Activated CD4-positive, alpha-beta T cell treated with anti-CD3 and anti-CD28 coated beads, Interleukin-2, amount 10 ng/mL, durations not matched to agents 24 days and 14 days (primary cell): Measurements from ENCODE around the gene KIF26B. TPM values are rescaled to one million over a fixed set of nuclear protein-coding genes. Genes with fewer than 3 reads are reported as not detected.
A peak's percentile ranks its signal among the peaks of the same experiment; 100 is the strongest.

ENCODE experiments used
- DNase-seq: peaks from one replicate; pipeline ENCODE4 v3.0.0; 2022
- H3K27ac Mint-ChIP-seq: one replicate; pipeline ENCODE4 v1.8.0; 2022; ENCODE audit warnings: mild to moderate bottlenecking, mixed read lengths
- H3K27me3 Mint-ChIP-seq: one replicate; pipeline ENCODE4 v1.8.0; 2022; ENCODE audit warnings: mixed read lengths
- H3K36me3 Mint-ChIP-seq: one replicate; pipeline ENCODE4 v1.8.0; 2022; ENCODE audit warnings: low read depth, mild to moderate bottlenecking, mixed read lengths
- H3K4me1 Mint-ChIP-seq: one replicate; pipeline ENCODE4 v1.8.0; 2021; ENCODE audit warnings: mixed read lengths
- H3K4me3 Mint-ChIP-seq: one replicate; pipeline ENCODE4 v1.8.0; 2022; ENCODE audit warnings: mild to moderate bottlenecking, moderate library complexity, mixed read lengths
- H3K9me3 Mint-ChIP-seq: one replicate; pipeline ENCODE4 v1.8.0; 2021; ENCODE audit warnings: mixed read lengths
- intact Hi-C: fragments of 100-400 bp; cut with micrococcal nuclease; formaldehyde crosslinking; loops from one replicate; pipeline ENCODE4 v1.15.1; 2023
- total RNA-seq: library from RNA; stranded (reverse); gene quantifications from 2 replicates; pipeline ENCODE4 v1.2.3, GENCODE V29; 2022

Gene KIF26B
- total RNA-seq = 0.02 and 0.07 TPM in 2 replicates

- DNase-seq = peak; percentile 70
- Mint-ChIP-seq H3K9me3 (peaks cover 5% of the 10 kb centered on the region), H3K27ac (peak within 1 kb of the TSS; percentile 34), H3K27me3 (peaks cover 70% of the 10 kb centered on the region), H3K36me3 (no peaks in the 10 kb centered on the region), H3K4me3 (peak within 1 kb of the TSS; percentile 84), H3K4me1 (peaks cover 13% of the 10 kb centered on the region)
- intact Hi-C loops = loop anchor here (5.0 to 10.0 kb wide), 9 partner anchors 182 to 1900 kb away; partner anchors contain the start of genes CEP170, COX20, DESI2 and SDCCAG8
Measured at GRCh38 chr1:245154429-245155271, at the start of gene KIF26B. TSS of gene KIF26B (plus strand) at chr1:245154985. CDS start at chr1:245155425, 440 bp downstream.

GRCh38 chr1:245105042-245105441 lies 49.7 kb upstream of the KIF26B start:
- Mint-ChIP-seq H3K9me3 (no peaks in the 10 kb centered on the region), H3K27me3 (no peaks in the 10 kb centered on the region), H3K4me1 (no peaks in the 10 kb centered on the region), H3K36me3 (no peaks in the 10 kb centered on the region), H3K4me3 (no peak overlapping the region), H3K27ac (no peak overlapping the region)
- intact Hi-C loops = no loop called here
- no peak for DNase-seq

GRCh38 chr1:245105815-245106410 lies 48.9 kb upstream of the KIF26B start:
- H3K27ac Mint-ChIP-seq = no peak overlapping the region

GRCh38 chr1:245107776-245108114 lies 47.0 kb upstream of the KIF26B start:
- intact Hi-C loops = no loop called here
- no peaks in the 10 kb centered on the region for H3K36me3 Mint-ChIP-seq
- no peaks in the 10 kb centered on the region for H3K27me3 Mint-ChIP-seq
- H3K9me3 Mint-ChIP-seq = no peaks in the 10 kb centered on the region
- no peak overlapping the region for H3K4me3 Mint-ChIP-seq
- no peak overlapping the region for H3K27ac Mint-ChIP-seq
- no peak for DNase-seq
- no peaks in the 10 kb centered on the region for H3K4me1 Mint-ChIP-seq

More at GRCh38 chr1:245105815-245106410, 48.9 kb upstream of the KIF26B start:
- DNase-seq = no peak
- intact Hi-C loops = no loop called here
- Mint-ChIP-seq H3K4me1 (no peaks in the 10 kb centered on the region), H3K27me3 (no peaks in the 10 kb centered on the region), H3K4me3 (no peak overlapping the region), H3K9me3 (no peaks in the 10 kb centered on the region), H3K36me3 (no peaks in the 10 kb centered on the region)

GRCh38 chr1:245108246-245108645 lies 46.5 kb upstream of the KIF26B start:
- no peaks in the 10 kb centered on the region for H3K36me3 Mint-ChIP-seq
- intact Hi-C loops = no loop called here
- H3K27ac Mint-ChIP-seq = no peak overlapping the region
- H3K9me3 Mint-ChIP-seq = no peaks in the 10 kb centered on the region
- H3K4me3 Mint-ChIP-seq = no peak overlapping the region
- DNase-seq = no peak
- H3K27me3 Mint-ChIP-seq = no peaks in the 10 kb centered on the region
- H3K4me1 Mint-ChIP-seq = no peaks in the 10 kb centered on the region

- no peak for DNase-seq
- intact Hi-C loops = no loop called here
- no peaks in the 10 kb centered on the region for H3K27me3 Mint-ChIP-seq
- no peaks in the 10 kb centered on the region for H3K4me1 Mint-ChIP-seq
- H3K27ac Mint-ChIP-seq = no peak overlapping the region
- no peaks in the 10 kb centered on the region for H3K36me3 Mint-ChIP-seq
- H3K9me3 Mint-ChIP-seq = no peaks in the 10 kb centered on the region
- H3K4me3 Mint-ChIP-seq = no peak overlapping the region
Measured at GRCh38 chr1:245108909-245109308, 45.9 kb upstream of the KIF26B start.

- Mint-ChIP-seq H3K36me3 (no peaks in the 10 kb centered on the region), H3K9me3 (no peaks in the 10 kb centered on the region), H3K4me3 (no peak overlapping the region), H3K27me3 (no peaks in the 10 kb centered on the region), H3K27ac (no peak overlapping the region), H3K4me1 (no peaks in the 10 kb centered on the region)
- intact Hi-C loops = no loop called here
- no peak for DNase-seq
Measured at GRCh38 chr1:245110406-245110805, 44.4 kb upstream of the KIF26B start.

- Mint-ChIP-seq H3K9me3 (no peaks in the 10 kb centered on the region), H3K4me3 (no peak overlapping the region), H3K27ac (no peak overlapping the region), H3K36me3 (no peaks in the 10 kb centered on the region), H3K4me1 (no peaks in the 10 kb centered on the region), H3K27me3 (no peaks in the 10 kb centered on the region)
- intact Hi-C loops = no loop called here
- DNase-seq = no peak
Measured at GRCh38 chr1:245111073-245111472, 43.7 kb upstream of the KIF26B start.

- H3K27me3 Mint-ChIP-seq = no peaks in the 10 kb centered on the region
Measured at GRCh38 chr1:245113649-245114048, 41.1 kb upstream of the KIF26B start.

GRCh38 chr1:245116131-245116530 lies 38.7 kb upstream of the KIF26B start:
- no peak for DNase-seq
- no peaks in the 10 kb centered on the region for H3K36me3 Mint-ChIP-seq
- no peak overlapping the region for H3K27ac Mint-ChIP-seq
- H3K4me3 Mint-ChIP-seq = no peak overlapping the region
- H3K9me3 Mint-ChIP-seq = no peaks in the 10 kb centered on the region
- intact Hi-C loops = no loop called here
- no peaks in the 10 kb centered on the region for H3K27me3 Mint-ChIP-seq
- no peaks in the 10 kb centered on the region for H3K4me1 Mint-ChIP-seq

More at GRCh38 chr1:245113649-245114048, 41.1 kb upstream of the KIF26B start:
- Mint-ChIP-seq H3K36me3 (no peaks in the 10 kb centered on the region), H3K27ac (no peak overlapping the region), H3K4me3 (no peak overlapping the region), H3K9me3 (no peaks in the 10 kb centered on the region), H3K4me1 (no peaks in the 10 kb centered on the region)
- intact Hi-C loops = no loop called here
- DNase-seq = no peak

- intact Hi-C loops = no loop called here
- Mint-ChIP-seq H3K36me3 (no peaks in the 10 kb centered on the region), H3K9me3 (no peaks in the 10 kb centered on the region), H3K27ac (no peak overlapping the region), H3K4me1 (no peaks in the 10 kb centered on the region), H3K4me3 (no peak overlapping the region), H3K27me3 (no peaks in the 10 kb centered on the region)
- no peak for DNase-seq
Measured at GRCh38 chr1:245116751-245117150, 38.0 kb upstream of the KIF26B start.

GRCh38 chr1:245118066-245118465 lies 36.7 kb upstream of the KIF26B start:
- DNase-seq = no peak
- Mint-ChIP-seq H3K36me3 (no peaks in the 10 kb centered on the region), H3K9me3 (no peaks in the 10 kb centered on the region), H3K27me3 (no peaks in the 10 kb centered on the region), H3K4me1 (no peaks in the 10 kb centered on the region), H3K27ac (no peak overlapping the region), H3K4me3 (no peak overlapping the region)
- intact Hi-C loops = no loop called here

GRCh38 chr1:245118806-245119205 lies 36.0 kb upstream of the KIF26B start:
- Mint-ChIP-seq H3K27me3 (no peaks in the 10 kb centered on the region), H3K4me3 (no peak overlapping the region)
- no peak for DNase-seq

GRCh38 chr1:245121523-245121922 lies 33.3 kb upstream of the KIF26B start:
- Mint-ChIP-seq H3K27ac (no peak overlapping the region), H3K9me3 (no peaks in the 10 kb centered on the region), H3K4me1 (no peaks in the 10 kb centered on the region), H3K36me3 (no peaks in the 10 kb centered on the region), H3K27me3 (no peaks in the 10 kb centered on the region), H3K4me3 (no peak overlapping the region)
- no peak for DNase-seq
- intact Hi-C loops = no loop called here

More at GRCh38 chr1:245118806-245119205, 36.0 kb upstream of the KIF26B start:
- no peaks in the 10 kb centered on the region for H3K36me3 Mint-ChIP-seq
- no peak overlapping the region for H3K27ac Mint-ChIP-seq
- no peaks in the 10 kb centered on the region for H3K9me3 Mint-ChIP-seq
- no peaks in the 10 kb centered on the region for H3K4me1 Mint-ChIP-seq
- intact Hi-C loops = no loop called here
